Nephron progenitor cell (in vitro differentiated cells): ENCODE data around the gene POGK.

Source experiments
- DNase-seq: peaks from one replicate; pipeline ENCODE4 v3.0.0; 2021
- H3K27ac Mint-ChIP-seq: 2 replicates; pipeline ENCODE4 v1.8.0; 2021; ENCODE audit warnings: mild to moderate bottlenecking, moderate library complexity, mixed read lengths
- H3K27me3 Mint-ChIP-seq: 2 replicates; pipeline ENCODE4 v1.8.0; 2021; ENCODE audit warnings: mild to moderate bottlenecking, low read depth, mixed read lengths; ENCODE audit not compliant: poor library complexity
- H3K36me3 Mint-ChIP-seq: 2 replicates; pipeline ENCODE4 v1.8.0; 2021; ENCODE audit warnings: low read depth, mixed read lengths
- H3K4me1 Mint-ChIP-seq: 2 replicates; pipeline ENCODE4 v1.8.0; 2021; ENCODE audit warnings: mixed read lengths
- H3K4me3 Mint-ChIP-seq: 2 replicates; pipeline ENCODE4 v1.8.0; 2021; ENCODE audit warnings: mild to moderate bottlenecking, moderate library complexity, mixed read lengths
- H3K9me3 Mint-ChIP-seq: 2 replicates; pipeline ENCODE4 v1.8.0; 2021; ENCODE audit warnings: mild to moderate bottlenecking, moderate library complexity, mixed read lengths
- TF ChIP-seq, protein P1 (sequence below): fragments of 200-600 bp; sonication (generic); IDR thresholded peaks from 2 replicates; pipeline ENCODE4 v1.5.0; 2021; ENCODE audit warnings: antibody characterized with exemption

POGK gene

GRCh38 chr1:166902279-166902678 lies 63.0 kb downstream of the POGK start:
- TF ChIP-seq, protein P1, sequence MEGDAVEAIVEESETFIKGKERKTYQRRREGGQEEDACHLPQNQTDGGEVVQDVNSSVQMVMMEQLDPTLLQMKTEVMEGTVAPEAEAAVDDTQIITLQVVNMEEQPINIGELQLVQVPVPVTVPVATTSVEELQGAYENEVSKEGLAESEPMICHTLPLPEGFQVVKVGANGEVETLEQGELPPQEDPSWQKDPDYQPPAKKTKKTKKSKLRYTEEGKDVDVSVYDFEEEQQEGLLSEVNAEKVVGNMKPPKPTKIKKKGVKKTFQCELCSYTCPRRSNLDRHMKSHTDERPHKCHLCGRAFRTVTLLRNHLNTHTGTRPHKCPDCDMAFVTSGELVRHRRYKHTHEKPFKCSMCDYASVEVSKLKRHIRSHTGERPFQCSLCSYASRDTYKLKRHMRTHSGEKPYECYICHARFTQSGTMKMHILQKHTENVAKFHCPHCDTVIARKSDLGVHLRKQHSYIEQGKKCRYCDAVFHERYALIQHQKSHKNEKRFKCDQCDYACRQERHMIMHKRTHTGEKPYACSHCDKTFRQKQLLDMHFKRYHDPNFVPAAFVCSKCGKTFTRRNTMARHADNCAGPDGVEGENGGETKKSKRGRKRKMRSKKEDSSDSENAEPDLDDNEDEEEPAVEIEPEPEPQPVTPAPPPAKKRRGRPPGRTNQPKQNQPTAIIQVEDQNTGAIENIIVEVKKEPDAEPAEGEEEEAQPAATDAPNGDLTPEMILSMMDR, result no peak
- Mint-ChIP-seq H3K36me3 (no peaks in the 10 kb centered on the region), H3K27ac (no peak overlapping the region), H3K4me1 (no peaks in the 10 kb centered on the region), H3K27me3 (peaks cover 9% of the 10 kb centered on the region), H3K4me3 (no peak overlapping the region), H3K9me3 (peaks cover 12% of the 10 kb centered on the region)
- DNase-seq, result no peak

DNA sequence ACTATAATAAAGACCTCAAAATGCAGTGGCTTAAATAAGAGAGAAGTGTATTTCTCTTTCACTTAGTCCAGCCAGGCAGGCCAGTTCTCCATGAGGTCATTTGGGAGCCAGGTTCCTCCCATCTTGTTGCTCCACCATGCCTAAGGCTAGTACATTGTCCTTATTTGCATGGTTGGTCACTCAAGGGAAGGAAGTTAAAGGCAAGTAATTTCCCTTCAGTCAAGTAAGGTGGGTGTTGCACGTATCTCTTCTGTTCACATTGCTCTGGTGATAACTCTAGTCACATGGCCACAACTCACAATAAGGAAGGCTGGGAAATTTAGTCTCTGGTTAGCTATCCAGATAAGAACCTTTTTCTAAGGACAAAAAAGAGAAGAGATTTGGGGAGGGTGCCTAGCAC lies 64.0 kb downstream of the POGK start:
- TF ChIP-seq, protein P1, result no peak
- Mint-ChIP-seq H3K27me3 (peaks cover 12% of the 10 kb centered on the region), H3K4me3 (no peak overlapping the region), H3K9me3 (peaks cover 4% of the 10 kb centered on the region), H3K27ac (no peak overlapping the region), H3K36me3 (no peaks in the 10 kb centered on the region), H3K4me1 (no peaks in the 10 kb centered on the region)
- no peak for DNase-seq

- no peaks in the 10 kb centered on the region for H3K9me3 Mint-ChIP-seq
- TF ChIP-seq, protein P1, result no peak
- no peaks in the 10 kb centered on the region for H3K36me3 Mint-ChIP-seq
- no peak overlapping the region for H3K4me3 Mint-ChIP-seq
- H3K27me3 Mint-ChIP-seq, result peaks cover 13% of the 10 kb centered on the region
- H3K4me1 Mint-ChIP-seq, result no peaks in the 10 kb centered on the region
- DNase-seq, result no peak
- no peak overlapping the region for H3K27ac Mint-ChIP-seq
Measured at GRCh38 chr1:166905136-166905535, 65.9 kb downstream of the POGK start.

- peaks cover under 1% of the 10 kb centered on the region for H3K36me3 Mint-ChIP-seq
- peaks cover 13% of the 10 kb centered on the region for H3K27me3 Mint-ChIP-seq
- H3K9me3 Mint-ChIP-seq, result peaks cover 5% of the 10 kb centered on the region
- no peaks in the 10 kb centered on the region for H3K4me1 Mint-ChIP-seq
- TF ChIP-seq, protein P1, result no peak
- no peak for DNase-seq
- no peak overlapping the region for H3K4me3 Mint-ChIP-seq
- H3K27ac Mint-ChIP-seq, result no peak overlapping the region
Measured at GRCh38 chr1:166905900-166906299, 66.6 kb downstream of the POGK start.
